ENCODE data around the gene CSHL1.
"Not testable (repeated sequence)": the region's sequence is repeated elsewhere in the genome, so short reads cannot be mapped to it uniquely, and the experiment has no call there.

DNA sequence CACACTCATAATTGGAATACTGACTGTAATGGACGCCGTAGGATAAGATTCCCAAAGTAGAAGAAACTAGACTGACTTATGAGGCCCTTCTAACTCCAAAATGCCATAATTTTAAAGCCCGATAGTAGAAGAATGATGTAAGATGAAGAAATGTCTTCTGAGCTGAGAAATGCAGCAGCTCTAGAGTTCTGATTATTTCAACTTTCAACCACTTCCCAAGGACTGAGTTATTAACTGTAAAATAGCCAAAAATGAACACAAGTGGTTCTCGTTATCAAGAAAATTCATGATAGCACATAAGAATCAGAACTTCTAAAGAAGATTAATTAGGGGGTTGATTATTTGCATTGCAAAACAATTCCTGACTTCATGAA lies 40.8 kb downstream of the CSHL1 start:
- not testable (repeated sequence) for TF ChIP-seq POLR2A, POLR2AphosphoS5 (IDR thresholded peaks at IDR 0.05; ENCODE audit: low read depth, low read length)

Data from GM12892 (cell line).